Measurements from ENCODE around the gene MFRP. TPM values are rescaled to one million over a fixed set of nuclear protein-coding genes. Genes with fewer than 3 reads are reported as not detected.
A peak's percentile ranks its signal among the peaks of the same experiment; 100 is the strongest.

Gene MFRP
- total and polyA plus RNA-seq, 8 donors: not detected

GRCh38 chr11:119350302-119350701 lies 3.8 kb upstream of the MFRP start:
- Histone ChIP-seq H3K4me1 (peaks cover 0 to 11% (median 5%) of the 10 kb centered on the region in 3 donors), H3K4me3 (no peak overlapping the region), H3K9me3 (no peaks in the 10 kb centered on the region), H3K36me3 (no peaks in the 10 kb centered on the region), H3K27ac (no peak overlapping the region), H3K27me3 (no peaks in the 10 kb centered on the region)
- TF ChIP-seq CTCF (IDR thresholded peaks at IDR 0.05): no peak
- ATAC-seq (no peak), FAIRE-seq (no peak), DNase-seq (no peak)
- 83 to 85% methylated on average over 6 of the region's 6 CpGs for WGBS, 2 donors
- intact Hi-C loops (cut with DNase I): no loop called here

GRCh38 chr11:119347940-119348605 lies 1.6 kb upstream of the MFRP start:
- Histone ChIP-seq H3K27ac (no peak overlapping the region), H3K27me3 (no peaks in the 10 kb centered on the region), H3K4me1 (peaks cover 0 to 3% (median 1%) of the 10 kb centered on the region in 3 donors), H3K36me3 (no peaks in the 10 kb centered on the region), H3K4me3 (no peak overlapping the region), H3K9me3 (no peaks in the 10 kb centered on the region)
- intact Hi-C loops (cut with DNase I): no loop called here
- TF ChIP-seq CTCF (IDR thresholded peaks at IDR 0.05): no peak
- ATAC-seq (no peak), FAIRE-seq (no peak), DNase-seq (no peak)
- WGBS, 2 donors: 82 to 84% methylated on average over 16 of the region's 16 CpGs

GRCh38 chr11:119347242-119347641 lies 737 bp upstream of the MFRP start:
- ATAC-seq: peak in 2 of 4 donors; percentile 21 to 31
- TF ChIP-seq CTCF (IDR thresholded peaks at IDR 0.05): no peak
- WGBS, 2 donors: 70 to 86% methylated on average over 2 of the region's 2 CpGs
- intact Hi-C loops (cut with DNase I): no loop called here
- no peaks in the 10 kb centered on the region for H3K27me3 ChIP-seq
- DNase-seq: no peak
- H3K4me1 ChIP-seq: no peaks in the 10 kb centered on the region
- H3K36me3 ChIP-seq: no peaks in the 10 kb centered on the region
- FAIRE-seq: no peak
- no peak overlapping the region for H3K4me3 ChIP-seq
- no peak overlapping the region for H3K27ac ChIP-seq
- no peaks in the 10 kb centered on the region for H3K9me3 ChIP-seq

GRCh38 chr11:119345685-119346084 lies 820 bp downstream of the MFRP start:
- H3K36me3 ChIP-seq: no peaks in the 10 kb centered on the region
- H3K27ac ChIP-seq: no peak overlapping the region
- H3K4me1 ChIP-seq: peaks cover 4 to 8% (median 7%) of the 10 kb centered on the region in 3 donors
- WGBS, 2 donors: 83% methylated on average over 12 of the region's 12 CpGs
- H3K9me3 ChIP-seq: no peaks in the 10 kb centered on the region
- intact Hi-C loops (cut with DNase I): no loop called here
- ATAC-seq (no peak), DNase-seq (no peak), FAIRE-seq (no peak)
- TF ChIP-seq CTCF (IDR thresholded peaks at IDR 0.05): no peak
- no peaks in the 10 kb centered on the region for H3K27me3 ChIP-seq
- H3K4me3 ChIP-seq: no peak overlapping the region

GRCh38 chr11:119344291-119345010 lies 2.1 kb downstream of the MFRP start:
- Histone ChIP-seq H3K4me3 (no peak overlapping the region), H3K27me3 (no peaks in the 10 kb centered on the region), H3K9me3 (no peaks in the 10 kb centered on the region), H3K27ac (no peak overlapping the region), H3K4me1 (peaks cover 4 to 13% (median 8%) of the 10 kb centered on the region in 3 donors), H3K36me3 (no peaks in the 10 kb centered on the region)
- DNase-seq: no peak
- ATAC-seq: no peak
- TF ChIP-seq CTCF (IDR thresholded peaks at IDR 0.05): no peak
- FAIRE-seq: no peak
- intact Hi-C loops (cut with DNase I): no loop called here
- WGBS, 2 donors: 77 to 84% methylated on average over 14 of the region's 14 CpGs
